NCI-H1694 treated with DMSO at 0.1 percent for 48 hours (cell line): ENCODE measurements around the gene UGT2A1.

Experiments used
- DNase-seq: peaks from one replicate; lab custom pipeline; 2025; lab: John Stamatoyannopoulos, UW

The UGT2A1 gene

DNA sequence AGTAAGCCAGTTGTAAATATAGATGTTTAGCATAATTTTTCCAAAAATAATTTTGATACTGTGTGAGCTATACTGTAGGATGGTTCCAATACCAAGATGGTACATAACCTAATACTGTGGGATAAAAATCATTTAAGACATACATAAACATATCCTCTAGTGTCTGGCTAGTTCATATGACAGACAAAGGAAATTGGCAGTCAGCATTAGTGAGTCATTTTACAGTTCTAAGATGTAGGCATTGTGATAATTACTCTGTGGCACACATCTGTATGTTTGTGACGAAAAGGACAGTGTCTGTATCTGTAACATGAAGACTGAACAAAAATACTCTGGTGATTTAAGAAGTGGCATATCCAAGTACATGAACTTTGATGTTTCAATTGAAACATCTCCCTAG is 63.2 kb downstream of the UGT2A1 start:
- DNase-seq, result no peak

DNA sequence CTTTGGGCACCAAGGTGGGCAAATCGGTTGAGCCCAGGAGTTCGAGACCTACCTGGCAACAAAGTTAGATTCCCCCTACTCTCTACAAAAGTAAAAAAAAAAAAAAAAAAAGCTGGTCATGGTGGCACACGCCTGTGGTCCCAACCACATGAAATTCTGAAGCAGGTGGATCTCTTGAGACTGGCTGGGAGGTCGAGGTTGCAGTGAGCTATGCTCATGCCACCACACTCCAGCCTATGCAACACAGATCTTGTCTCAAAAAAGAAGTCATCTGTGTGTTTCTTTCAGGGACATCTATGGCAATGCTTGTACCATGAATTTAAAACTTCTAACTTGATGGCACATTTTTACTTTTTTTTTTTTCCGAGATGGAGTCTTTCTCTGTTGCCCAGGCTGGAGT is 68.9 kb downstream of the UGT2A1 start:
- no peak for DNase-seq

DNA sequence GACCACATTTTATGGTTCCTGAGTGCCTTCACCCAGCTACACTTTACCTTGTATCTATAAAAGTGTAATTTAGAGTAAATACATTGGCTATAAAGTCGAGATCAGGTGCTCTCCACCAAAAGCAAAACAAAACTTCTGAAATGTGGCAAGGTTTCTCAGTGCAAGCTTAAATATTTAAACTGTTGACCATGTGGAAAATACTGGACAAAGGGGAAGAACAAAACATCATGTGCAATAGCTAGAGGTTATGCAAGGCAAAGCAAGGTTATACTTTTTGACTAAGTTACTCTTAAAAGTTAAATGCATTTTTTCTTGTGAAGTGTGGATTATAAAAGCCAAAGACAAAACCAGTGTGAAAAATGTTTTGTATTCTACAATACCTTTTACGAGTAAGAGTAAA is 69.5 kb downstream of the UGT2A1 start:
- no peak for DNase-seq

DNA sequence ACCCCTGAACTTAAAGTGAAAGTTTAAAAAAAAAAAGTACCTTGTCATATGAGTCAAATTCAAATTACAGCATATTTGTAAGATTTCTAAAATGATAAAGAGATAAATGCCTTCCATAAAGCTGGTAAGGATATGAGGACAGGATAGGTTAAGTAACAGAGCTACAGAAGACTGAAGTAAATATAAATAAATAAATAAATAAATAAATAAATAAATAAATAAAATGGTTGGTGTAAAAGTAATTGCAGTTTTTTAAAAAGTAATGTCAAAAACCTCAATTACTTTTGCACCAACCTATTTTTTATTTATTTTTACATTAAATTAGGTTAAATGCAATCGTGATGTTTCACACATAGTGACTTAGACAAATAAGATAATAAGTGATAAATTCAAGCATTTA is 75.8 kb downstream of the UGT2A1 start:
- no peak for DNase-seq

- no peak for DNase-seq
Measured at GRCh38 chr4:69576251-69576877, 76.7 kb downstream of the UGT2A1 start.

DNA sequence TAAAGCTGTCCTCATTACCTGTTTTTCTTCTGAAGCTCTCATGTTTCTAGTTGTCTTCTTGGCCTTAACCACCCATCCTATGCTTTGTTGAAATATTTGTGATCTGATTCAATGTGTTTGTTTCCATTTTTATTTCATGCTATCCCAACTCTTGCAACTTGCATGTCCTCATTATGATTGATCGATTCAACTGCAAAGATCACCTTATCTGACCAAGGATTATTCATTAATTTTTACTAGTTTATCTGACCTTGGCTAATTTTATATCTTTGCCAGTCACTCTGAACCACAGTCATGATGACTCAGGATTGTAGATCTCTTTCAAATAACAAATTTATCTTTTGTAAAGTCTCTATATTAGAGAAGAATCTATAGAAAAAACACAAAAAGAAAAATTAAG is 84.3 kb downstream of the UGT2A1 start:
- DNase-seq, result no peak

DNA sequence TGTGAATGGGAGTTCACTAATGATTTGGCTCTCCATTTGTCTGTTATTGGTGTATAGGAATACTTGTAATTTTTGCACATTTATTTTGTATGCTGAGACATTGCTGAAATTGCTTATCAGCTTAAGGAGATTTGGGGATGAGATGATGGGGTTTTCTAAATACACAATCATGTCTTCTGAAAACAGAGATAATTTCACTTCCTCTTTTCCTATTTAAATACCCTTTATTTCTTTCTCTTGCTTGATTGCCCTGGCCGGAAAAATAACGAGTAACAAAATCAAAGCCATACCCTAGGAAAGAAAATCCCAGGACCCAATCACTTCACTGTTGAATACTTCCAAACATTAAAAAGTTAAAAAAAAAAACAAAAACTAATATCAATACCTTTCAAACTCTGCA is 89.6 kb downstream of the UGT2A1 start:
- DNase-seq, result no peak

- DNase-seq, result no peak
Measured at GRCh38 chr4:69549651-69550050, 103.4 kb downstream of the UGT2A1 start.

GRCh38 chr4:69546134-69546765 is 106.8 kb downstream of the UGT2A1 start:
- DNase-seq, result no peak
